ENCODE data around the gene SMIM36.
"Not testable (repeated sequence)": the region's sequence is repeated elsewhere in the genome, so short reads cannot be mapped to it uniquely, and the experiment has no call there.

Gene SMIM36

GRCh38 chr17:55411463-55411855 is 99.8 kb downstream of the SMIM36 start:
- no peak for DNase-seq

- no peak for DNase-seq
These were observed 100.4 kb downstream of the SMIM36 start for GRCh38 chr17:55410722-55411462.

GRCh38 chr17:55409030-55409800 is 102.0 kb downstream of the SMIM36 start:
- no peak for DNase-seq

GRCh38 chr17:55407641-55408566 is 103.3 kb downstream of the SMIM36 start:
- no peak for DNase-seq

- DNase-seq, result no peak
These were observed 105.7 kb downstream of the SMIM36 start for GRCh38 chr17:55405600-55405999.

GRCh38 chr17:55404197-55404596 is 107.1 kb downstream of the SMIM36 start:
- not testable (repeated sequence) for DNase-seq

GRCh38 chr17:55402374-55402773 is 108.9 kb downstream of the SMIM36 start:
- no peak for DNase-seq
